A673 (cell line): Measurements from ENCODE around the gene NR6A1. TPM values are rescaled to one million over a fixed set of nuclear protein-coding genes. Genes with fewer than 3 reads are reported as not detected.

Experiments used
- BruUV-seq: library from RNA; stranded (reverse); fragments of 400-500 nt; replicated peaks from 2 replicates; lab custom pipeline; 2021; lab: Mats Ljungman, UMichigan
- CTCF ChIA-PET: fragments of 300-600 bp; sonication (Branson Sonifier 250); formaldehyde crosslinking; loops from one replicate; lab custom pipeline; 2022; ENCODE audit warnings: antibody characterized with exemption; lab: Charles Lee
- POLR2A ChIA-PET: fragments of 300-600 bp; sonication (Branson Sonifier 250); formaldehyde crosslinking; loops from one replicate; lab custom pipeline; 2022; ENCODE audit warnings: antibody characterized with exemption; ENCODE audit not compliant: low non-redundant PET; lab: Charles Lee
- DNase-seq: peaks from one replicate; pipeline ENCODE4 v3.0.0-alpha.2; 2015; ENCODE audit warnings: low spot score
- H3K27ac ChIP-seq: fragments of 200-600 bp; sonication (generic); 2 replicates; pipeline ENCODE4 v1.5.1; 2016; ENCODE audit warnings: mixed run types, low read depth, mild to moderate bottlenecking, mixed read lengths, antibody characterized with exemption, low read length; ENCODE audit not compliant: poor library complexity, severe bottlenecking
- H3K27me3 ChIP-seq: fragments of 200-600 bp; sonication (generic); replicated peaks from 2 replicates; pipeline ENCODE4 v1.6.1; 2017; ENCODE audit warnings: mixed run types, low read depth, mild to moderate bottlenecking, mixed read lengths, antibody characterized with exemption, low read length; ENCODE audit not compliant: insufficient read depth, poor library complexity
- H3K36me3 ChIP-seq: fragments of 200-600 bp; sonication (generic); 2 replicates; pipeline ENCODE4 v1.6.1; 2016; ENCODE audit warnings: mixed run types, mild to moderate bottlenecking, mixed read lengths, antibody characterized with exemption, low read length; ENCODE audit not compliant: insufficient read depth, poor library complexity, severe bottlenecking
- H3K4me1 ChIP-seq: fragments of 200-600 bp; sonication (generic); 2 replicates; pipeline ENCODE4 v1.6.1; 2017; ENCODE audit warnings: mixed run types, mild to moderate bottlenecking, mixed read lengths, antibody characterized with exemption, low read length; ENCODE audit not compliant: insufficient read depth, poor library complexity, severe bottlenecking
- H3K4me3 ChIP-seq: fragments of 200-600 bp; sonication (generic); 2 replicates; pipeline ENCODE4 v1.5.1; 2016; ENCODE audit warnings: low read depth, mixed run types, mild to moderate bottlenecking, mixed read lengths, low read length; ENCODE audit not compliant: poor library complexity, severe bottlenecking
- H3K9me3 ChIP-seq: fragments of 200-600 bp; sonication (generic); 2 replicates; pipeline ENCODE4 v1.6.1; 2016; ENCODE audit warnings: mixed run types, low read depth, mild to moderate bottlenecking, mixed read lengths, antibody characterized with exemption, low read length; ENCODE audit not compliant: poor library complexity, severe bottlenecking
- CTCF ChIP-seq: fragments of 300-800, 200-600 bp; sonication (generic); conservative IDR thresholded peaks from 2 replicates; pipeline ENCODE4 v1.5.1; 2017; ENCODE audit warnings: low read depth, mild to moderate bottlenecking, antibody characterized with exemption, low read length, moderate library complexity, mixed read lengths
- EZH2 ChIP-seq: fragments of 200-600 bp; sonication (generic); IDR thresholded peaks from 2 replicates; pipeline ENCODE4 v1.6.1; 2017; ENCODE audit warnings: borderline replicate concordance, low read depth, mild to moderate bottlenecking, mixed read lengths, antibody characterized with exemption, low read length; ENCODE audit not compliant: poor library complexity, severe bottlenecking
- intact Hi-C: fragments of 100-400 bp; cut with micrococcal nuclease; formaldehyde crosslinking; loops from one replicate; pipeline ENCODE4 v1.10.0; 2022; ENCODE audit not compliant: unreplicated experiment
- total RNA-seq: library from RNA; stranded (reverse); gene quantifications from 2 replicates; pipeline ENCODE4 v1.2.3, GENCODE V29; 2021

NR6A1 gene
- total RNA-seq, 1 experiment from 2014 or later: 5.3 TPM

GRCh38 chr9:124497441-124497840 lies 273.7 kb downstream of the NR6A1 start:
- TF ChIP-seq CTCF: no peak
- CTCF ChIA-PET: no interaction called here
- intact Hi-C loops: no loop called here
- Histone ChIP-seq H3K27me3 (peaks cover 16% of the 10 kb centered on the region), H3K27ac (no peak overlapping the region), H3K36me3 (no peaks in the 10 kb centered on the region), H3K4me3 (no peak overlapping the region), H3K4me1 (no peaks in the 10 kb centered on the region), H3K9me3 (no peaks in the 10 kb centered on the region)
- POLR2A ChIA-PET: no interaction called here
- DNase-seq: no peak
- no TSS peak for BruUV-seq

GRCh38 chr9:124496463-124496862 lies 274.6 kb downstream of the NR6A1 start:
- TF ChIP-seq CTCF (no peak), EZH2 (no peak)
- no TSS peak for BruUV-seq
- ChIA-PET POLR2A (no interaction called here), CTCF (no interaction called here)
- peaks cover 6% of the 10 kb centered on the region for H3K27me3 ChIP-seq
- H3K27ac ChIP-seq: no peak overlapping the region
- H3K36me3 ChIP-seq: no peaks in the 10 kb centered on the region
- no peak for DNase-seq
- intact Hi-C loops: no loop called here
- no peaks in the 10 kb centered on the region for H3K4me1 ChIP-seq
- H3K9me3 ChIP-seq: no peaks in the 10 kb centered on the region
- H3K4me3 ChIP-seq: no peak overlapping the region

- ChIA-PET CTCF (no interaction called here), POLR2A (no interaction called here)
- H3K9me3 ChIP-seq: no peaks in the 10 kb centered on the region
- no TSS peak for BruUV-seq
- no peak overlapping the region for H3K4me3 ChIP-seq
- intact Hi-C loops: no loop called here
- no peak for DNase-seq
- no peaks in the 10 kb centered on the region for H3K4me1 ChIP-seq
- H3K36me3 ChIP-seq: no peaks in the 10 kb centered on the region
- TF ChIP-seq CTCF: no peak
- TF ChIP-seq EZH2: no peak
- no peak overlapping the region for H3K27ac ChIP-seq
- peaks cover 2% of the 10 kb centered on the region for H3K27me3 ChIP-seq
These were observed 275.0 kb downstream of the NR6A1 start for GRCh38 chr9:124496075-124496449.
